NB4 (cell line): ENCODE measurements around the gene JCAD.
"Not testable (repeated sequence)": the region's sequence is repeated elsewhere in the genome, so short reads cannot be mapped to it uniquely, and the experiment has no call there.

ENCODE experiments used
- DNase-seq: peaks from one replicate; pipeline ENCODE4 v3.0.0; 2010; ENCODE audit warnings: low read depth
- H3K4me3 ChIP-seq: one replicate; pipeline ENCODE4 v1.5.1; 2011; ENCODE audit warnings: mild to moderate bottlenecking, low read depth, low read length, moderate library complexity
- MYC ChIP-seq: IDR thresholded peaks from 2 replicates; pipeline ENCODE4 v1.6.1; 2011; ENCODE audit warnings: low read depth, low read length
- POLR2A ChIP-seq: IDR thresholded peaks from 2 replicates; pipeline ENCODE4 v1.6.1; 2011; ENCODE audit warnings: mild to moderate bottlenecking; ENCODE audit not compliant: insufficient read length; ENCODE audit errors: extremely low read depth
- TF ChIP-seq, protein P1 (sequence below): IDR thresholded peaks from 2 replicates; pipeline ENCODE4 v1.6.1; 2011; ENCODE audit warnings: low read depth, low read length
- TF ChIP-seq, protein P2 (sequence below): IDR thresholded peaks from one replicate; pipeline ENCODE4 v1.5.1; 2012; ENCODE audit warnings: low read depth, low read length

Gene JCAD

DNA sequence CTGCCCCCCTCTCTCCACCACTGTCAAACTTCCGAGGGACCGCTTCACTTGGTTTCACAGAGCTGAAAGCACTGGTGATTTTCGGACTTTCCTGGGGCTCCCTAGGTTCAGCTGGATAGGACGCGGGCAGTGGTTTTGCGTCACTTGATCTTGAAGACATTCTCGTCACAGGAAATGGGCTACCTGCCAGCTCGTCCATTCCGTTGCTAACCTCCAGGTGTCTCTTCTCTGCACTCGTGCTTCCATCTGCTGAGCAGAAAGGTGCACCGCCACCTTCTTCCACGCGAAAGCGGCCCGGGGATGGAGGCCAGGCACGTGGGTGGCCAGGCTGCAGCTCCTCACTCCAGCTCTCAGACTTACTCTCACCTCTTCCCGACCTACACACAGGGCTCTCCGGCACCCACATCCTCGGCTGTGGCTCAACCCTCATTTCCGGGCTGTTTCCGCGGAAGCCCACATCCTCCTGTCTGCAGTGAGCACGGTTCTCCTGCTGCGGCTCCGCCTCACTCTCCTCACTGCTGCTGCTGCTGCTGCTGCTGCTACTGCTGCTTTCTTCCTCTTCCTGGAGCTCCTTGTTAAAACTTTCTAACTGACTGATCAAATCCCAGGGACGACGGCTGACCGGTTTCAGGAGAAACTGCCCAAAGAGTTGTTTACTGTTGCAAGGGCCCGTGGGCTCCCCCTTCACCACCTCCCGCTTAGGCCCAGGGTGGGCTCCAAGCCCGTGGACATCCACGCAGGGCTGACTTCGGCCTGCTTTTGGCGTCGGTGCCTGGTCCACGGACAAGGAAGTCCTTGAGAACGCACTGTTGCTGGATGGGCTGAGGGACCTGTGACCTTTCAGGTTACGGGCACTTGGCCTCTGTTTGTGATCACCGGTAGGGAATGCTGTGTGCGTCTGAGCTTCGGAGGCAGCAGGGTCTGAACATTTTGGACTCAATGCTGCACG is 32.1 kb downstream of the JCAD start:
- H3K4me3 ChIP-seq, result peak overlapping the region; percentile 43
- DNase-seq, result peak; percentile 88
- TF ChIP-seq, protein P1, sequence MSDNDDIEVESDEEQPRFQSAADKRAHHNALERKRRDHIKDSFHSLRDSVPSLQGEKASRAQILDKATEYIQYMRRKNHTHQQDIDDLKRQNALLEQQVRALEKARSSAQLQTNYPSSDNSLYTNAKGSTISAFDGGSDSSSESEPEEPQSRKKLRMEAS, result peak; percentile 55; the same call in 1 of the 2 replicates
- TF ChIP-seq MYC (peak; percentile 48), POLR2A (no peak)

DNA sequence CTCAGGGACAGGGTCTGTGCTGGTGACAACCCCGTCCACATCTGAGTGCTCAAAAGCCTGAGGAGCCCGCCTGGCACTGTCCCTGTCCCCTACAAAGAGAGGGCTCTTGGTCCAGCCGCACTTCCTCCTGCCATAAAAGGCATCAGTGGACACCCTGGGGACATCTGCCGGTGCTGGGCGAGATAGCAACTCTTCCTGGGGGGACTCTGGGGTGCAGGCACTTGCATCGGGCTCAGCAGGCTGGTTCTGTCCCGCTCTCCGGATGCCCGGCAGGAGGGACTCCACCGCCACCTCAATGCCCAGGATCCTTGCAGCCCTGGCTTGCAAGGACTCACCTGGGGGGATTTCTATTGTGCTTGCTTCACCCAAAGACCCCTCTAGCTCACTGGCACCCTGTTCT is 32.8 kb downstream of the JCAD start:
- H3K4me3 ChIP-seq, result peak overlapping the region; percentile 43
- TF ChIP-seq MYC, result no peak
- no peak for TF ChIP-seq POLR2A
- TF ChIP-seq, protein P1, result no peak
- TF ChIP-seq, protein P2, sequence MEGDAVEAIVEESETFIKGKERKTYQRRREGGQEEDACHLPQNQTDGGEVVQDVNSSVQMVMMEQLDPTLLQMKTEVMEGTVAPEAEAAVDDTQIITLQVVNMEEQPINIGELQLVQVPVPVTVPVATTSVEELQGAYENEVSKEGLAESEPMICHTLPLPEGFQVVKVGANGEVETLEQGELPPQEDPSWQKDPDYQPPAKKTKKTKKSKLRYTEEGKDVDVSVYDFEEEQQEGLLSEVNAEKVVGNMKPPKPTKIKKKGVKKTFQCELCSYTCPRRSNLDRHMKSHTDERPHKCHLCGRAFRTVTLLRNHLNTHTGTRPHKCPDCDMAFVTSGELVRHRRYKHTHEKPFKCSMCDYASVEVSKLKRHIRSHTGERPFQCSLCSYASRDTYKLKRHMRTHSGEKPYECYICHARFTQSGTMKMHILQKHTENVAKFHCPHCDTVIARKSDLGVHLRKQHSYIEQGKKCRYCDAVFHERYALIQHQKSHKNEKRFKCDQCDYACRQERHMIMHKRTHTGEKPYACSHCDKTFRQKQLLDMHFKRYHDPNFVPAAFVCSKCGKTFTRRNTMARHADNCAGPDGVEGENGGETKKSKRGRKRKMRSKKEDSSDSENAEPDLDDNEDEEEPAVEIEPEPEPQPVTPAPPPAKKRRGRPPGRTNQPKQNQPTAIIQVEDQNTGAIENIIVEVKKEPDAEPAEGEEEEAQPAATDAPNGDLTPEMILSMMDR, result no peak
- DNase-seq, result peak; percentile 60

DNA sequence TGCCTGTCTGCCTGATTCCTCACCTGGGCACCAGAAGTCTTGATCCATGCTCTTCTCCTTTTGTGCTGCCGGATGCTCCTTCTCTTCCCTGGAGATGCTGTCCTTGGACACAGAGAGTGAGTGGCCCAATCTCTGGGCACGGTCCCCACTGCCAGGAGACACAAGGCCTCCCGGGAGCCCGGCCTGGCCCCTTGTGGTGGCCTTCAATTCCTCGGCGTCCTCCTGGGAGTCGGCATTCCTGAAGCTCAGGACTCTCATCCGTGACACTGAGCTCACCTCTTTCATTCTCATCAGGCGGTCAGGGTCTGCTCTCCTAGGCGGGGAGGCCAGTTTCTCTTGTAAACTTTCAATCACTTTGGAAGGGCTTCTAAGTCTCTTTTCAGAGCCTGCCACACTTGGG is 33.3 kb downstream of the JCAD start:
- no peak overlapping the region for H3K4me3 ChIP-seq
- no peak for DNase-seq
- TF ChIP-seq POLR2A, result no peak
- TF ChIP-seq, protein P2, result no peak
- no peak for TF ChIP-seq MYC
- TF ChIP-seq, protein P1, result no peak

DNA sequence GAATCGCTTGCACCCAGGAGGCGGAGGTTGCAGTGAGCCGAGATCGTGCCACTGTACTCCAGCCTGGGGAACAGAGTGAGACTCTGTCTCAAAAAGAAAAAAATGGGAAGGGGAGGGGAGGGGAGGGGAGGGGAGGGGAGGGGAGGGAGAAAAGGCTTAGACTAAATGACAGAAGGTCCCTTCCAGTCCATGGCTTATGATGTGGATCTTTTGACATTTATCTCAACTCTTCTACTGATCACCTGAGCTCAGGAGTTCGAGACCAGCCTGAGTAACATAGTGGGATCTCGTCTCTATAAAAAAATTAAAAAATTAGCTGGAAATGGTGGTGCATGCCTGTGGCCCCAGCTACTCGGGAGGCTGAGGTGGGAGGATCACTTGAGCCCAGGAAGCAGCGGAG is 34.0 kb downstream of the JCAD start:
- not testable (repeated sequence) for DNase-seq, H3K4me3 ChIP-seq

DNA sequence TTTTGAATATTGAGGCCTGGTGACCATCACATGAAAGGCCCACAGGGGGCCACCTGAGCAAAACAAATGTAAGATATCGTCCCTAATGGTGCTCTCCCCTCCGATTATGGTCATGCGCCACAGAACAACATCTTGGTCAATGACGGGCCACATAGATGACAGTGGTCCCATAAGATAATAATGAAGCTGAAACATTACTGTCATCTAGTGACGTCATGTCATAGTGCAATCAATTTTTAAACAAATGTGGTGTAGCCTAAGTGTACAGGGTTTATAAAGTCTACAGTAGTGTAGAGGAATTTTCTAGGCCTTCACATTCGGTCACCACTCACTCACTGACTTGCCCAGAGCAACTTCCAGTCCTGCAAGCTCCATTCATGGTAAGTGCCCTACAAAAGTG is 36.8 kb downstream of the JCAD start:
- DNase-seq, result no peak
- H3K4me3 ChIP-seq, result no peak overlapping the region
- TF ChIP-seq, protein P2, result no peak
- TF ChIP-seq MYC (no peak), POLR2A (no peak)
- TF ChIP-seq, protein P1, result no peak

DNA sequence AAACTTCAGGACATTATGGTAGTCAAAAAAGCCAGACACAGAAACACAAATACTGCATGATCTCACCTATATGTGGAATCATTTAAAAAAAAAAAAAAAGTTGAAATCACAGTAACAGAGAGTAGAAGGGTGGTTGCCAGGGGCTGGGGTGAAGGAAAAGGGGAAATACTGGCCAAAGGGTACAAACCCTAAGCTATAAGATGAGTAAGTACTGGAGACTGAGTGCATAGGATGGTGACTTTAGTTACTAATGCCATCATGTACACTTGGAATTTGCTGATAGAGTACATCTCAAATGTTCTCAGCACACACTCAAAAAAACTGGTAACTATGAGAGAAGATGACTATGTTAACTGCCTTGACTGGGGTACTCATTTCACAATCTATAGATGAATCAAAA is 39.9 kb downstream of the JCAD start:
- no peak for DNase-seq
- TF ChIP-seq, protein P2, result no peak
- no peak overlapping the region for H3K4me3 ChIP-seq

DNA sequence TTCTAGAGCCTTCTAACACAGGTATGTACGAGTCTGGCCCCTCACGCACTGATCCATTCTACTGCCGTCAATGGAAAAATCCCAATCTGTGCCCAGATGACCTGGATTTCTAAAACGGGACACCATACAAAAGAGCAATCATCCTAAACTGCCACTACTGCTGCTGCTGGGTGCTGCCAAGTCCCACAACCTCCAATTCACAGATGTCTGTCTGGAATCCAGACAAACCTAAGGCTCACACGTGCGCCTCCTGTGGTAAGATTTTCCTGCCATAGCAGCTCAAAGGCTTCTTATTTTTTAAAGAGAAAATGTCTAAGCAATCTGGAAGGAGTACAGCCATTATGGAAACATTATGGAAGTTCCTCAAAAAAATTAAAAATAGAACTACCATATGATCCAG is 40.9 kb downstream of the JCAD start:
- TF ChIP-seq, protein P2, result no peak
- TF ChIP-seq POLR2A (no peak), MYC (no peak)
- TF ChIP-seq, protein P1, result no peak
- no peak for DNase-seq

More for the DNA sequence above, 40.9 kb downstream of the JCAD start:
- no peak overlapping the region for H3K4me3 ChIP-seq
